Activated naive CD8-positive, alpha-beta T cell treated with anti-CD3 and anti-CD28 coated beads, Interleukin-2, amount 50 U/mL, for 24 hours (primary cell): Measurements from ENCODE around the gene MEPCE.
"Not testable (repeated sequence)": the region's sequence is repeated elsewhere in the genome, so short reads cannot be mapped to it uniquely, and the experiment has no call there.

Source experiments
- ATAC-seq: fragments of 150-1000 bp; cut with Tn5 transposase; one replicate; pipeline ENCODE4 v1.10.0; 2021
- DNase-seq: peaks from one replicate; pipeline ENCODE4 v3.0.0; 2021
- H3K27ac Mint-ChIP-seq: one replicate; pipeline ENCODE4 v1.8.0; 2021; ENCODE audit warnings: mild to moderate bottlenecking, mixed read lengths
- H3K27me3 Mint-ChIP-seq: one replicate; pipeline ENCODE4 v1.8.0; 2021; ENCODE audit warnings: mixed read lengths
- H3K36me3 Mint-ChIP-seq: one replicate; pipeline ENCODE4 v1.8.0; 2021; ENCODE audit warnings: low read depth, mixed read lengths
- H3K4me1 Mint-ChIP-seq: one replicate; pipeline ENCODE4 v1.8.0; 2021; ENCODE audit warnings: mixed read lengths
- H3K4me3 Mint-ChIP-seq: one replicate; pipeline ENCODE4 v1.8.0; 2021; ENCODE audit warnings: mild to moderate bottlenecking, moderate library complexity, mixed read lengths
- H3K9me3 Mint-ChIP-seq: one replicate; pipeline ENCODE4 v1.8.0; 2021; ENCODE audit warnings: mixed read lengths

Gene MEPCE

GRCh38 chr7:100429637-100430492 lies at the start of gene MEPCE:
Gene MEPCE (plus strand): TSS chr7:100429831. CDS start chr7:100430019, 188 bp downstream.
- Mint-ChIP-seq H3K4me1 (peaks cover 61% of the 10 kb centered on the region), H3K27ac (peak within 1 kb of the TSS; percentile 100), H3K4me3 (peak within 1 kb of the TSS; percentile 99), H3K27me3 (peaks cover 10% of the 10 kb centered on the region), H3K9me3 (peaks cover 5% of the 10 kb centered on the region), H3K36me3 (peaks cover 53% of the 10 kb centered on the region)
- peak; percentile 98 for DNase-seq
- peak; percentile 42 for ATAC-seq

- Mint-ChIP-seq H3K36me3 (no peaks in the 10 kb centered on the region), H3K9me3 (no peaks in the 10 kb centered on the region), H3K4me3 (no peak overlapping the region), H3K27ac (no peak overlapping the region), H3K4me1 (peaks cover 14% of the 10 kb centered on the region), H3K27me3 (peaks cover 3% of the 10 kb centered on the region)
- DNase-seq (no peak), ATAC-seq (no peak)
These were observed 49.4 kb upstream of the MEPCE start for GRCh38 chr7:100380196-100380595.

- peaks cover 12% of the 10 kb centered on the region for H3K4me1 Mint-ChIP-seq
- H3K27me3 Mint-ChIP-seq, H3K4me3 Mint-ChIP-seq, ATAC-seq, H3K36me3 Mint-ChIP-seq, DNase-seq, H3K9me3 Mint-ChIP-seq, H3K27ac Mint-ChIP-seq: not testable (repeated sequence)
These were observed 47.9 kb upstream of the MEPCE start for GRCh38 chr7:100381531-100382233.

- peaks cover 12% of the 10 kb centered on the region for H3K4me1 Mint-ChIP-seq
- not testable (repeated sequence) for H3K9me3 Mint-ChIP-seq, H3K36me3 Mint-ChIP-seq, H3K27ac Mint-ChIP-seq, H3K27me3 Mint-ChIP-seq, H3K4me3 Mint-ChIP-seq
- peak; percentile 57 for ATAC-seq
- peak; percentile 12 for DNase-seq
These were observed 47.3 kb upstream of the MEPCE start for GRCh38 chr7:100382234-100382853.

GRCh38 chr7:100384628-100385294 lies 44.9 kb upstream of the MEPCE start:
- no peaks in the 10 kb centered on the region for H3K36me3 Mint-ChIP-seq
- H3K27ac Mint-ChIP-seq = no peak overlapping the region
- no peaks in the 10 kb centered on the region for H3K9me3 Mint-ChIP-seq
- no peak overlapping the region for H3K4me3 Mint-ChIP-seq
- H3K27me3 Mint-ChIP-seq = peaks cover 8% of the 10 kb centered on the region
- H3K4me1 Mint-ChIP-seq = peaks cover 12% of the 10 kb centered on the region
- no peak for ATAC-seq
- DNase-seq = no peak

GRCh38 chr7:100386940-100387339 lies 42.7 kb upstream of the MEPCE start:
- no peak for ATAC-seq
- no peak overlapping the region for H3K4me3 Mint-ChIP-seq
- no peaks in the 10 kb centered on the region for H3K36me3 Mint-ChIP-seq

GRCh38 chr7:100387695-100388094 lies 41.9 kb upstream of the MEPCE start:
- H3K27ac Mint-ChIP-seq = no peak overlapping the region
- no peaks in the 10 kb centered on the region for H3K9me3 Mint-ChIP-seq
- peaks cover 10% of the 10 kb centered on the region for H3K4me1 Mint-ChIP-seq
- no peaks in the 10 kb centered on the region for H3K36me3 Mint-ChIP-seq
- ATAC-seq = no peak
- H3K27me3 Mint-ChIP-seq = peaks cover 15% of the 10 kb centered on the region
- no peak for DNase-seq
- H3K4me3 Mint-ChIP-seq = no peak overlapping the region

More at GRCh38 chr7:100386940-100387339, 42.7 kb upstream of the MEPCE start:
- Mint-ChIP-seq H3K27ac (no peak overlapping the region), H3K9me3 (no peaks in the 10 kb centered on the region), H3K4me1 (peaks cover 12% of the 10 kb centered on the region), H3K27me3 (peaks cover 15% of the 10 kb centered on the region)
- DNase-seq = no peak

- peaks cover 12% of the 10 kb centered on the region for H3K27me3 Mint-ChIP-seq
- ATAC-seq (no peak), DNase-seq (no peak)
- no peaks in the 10 kb centered on the region for H3K36me3 Mint-ChIP-seq
- H3K9me3 Mint-ChIP-seq = no peaks in the 10 kb centered on the region
- H3K27ac Mint-ChIP-seq = no peak overlapping the region
- H3K4me1 Mint-ChIP-seq = peaks cover 4% of the 10 kb centered on the region
- no peak overlapping the region for H3K4me3 Mint-ChIP-seq
These were observed 40.1 kb upstream of the MEPCE start for GRCh38 chr7:100389437-100390088.

GRCh38 chr7:100390286-100391009 lies 39.2 kb upstream of the MEPCE start:
- peaks cover 4% of the 10 kb centered on the region for H3K4me1 Mint-ChIP-seq
- H3K27me3 Mint-ChIP-seq = peaks cover 12% of the 10 kb centered on the region
- no peak overlapping the region for H3K27ac Mint-ChIP-seq
- no peaks in the 10 kb centered on the region for H3K9me3 Mint-ChIP-seq
- no peak overlapping the region for H3K4me3 Mint-ChIP-seq
- ATAC-seq (no peak), DNase-seq (no peak)
- no peaks in the 10 kb centered on the region for H3K36me3 Mint-ChIP-seq

- peaks cover 16% of the 10 kb centered on the region for H3K27me3 Mint-ChIP-seq
- no peak overlapping the region for H3K4me3 Mint-ChIP-seq
- H3K27ac Mint-ChIP-seq = no peak overlapping the region
- peaks cover 29% of the 10 kb centered on the region for H3K4me1 Mint-ChIP-seq
- H3K9me3 Mint-ChIP-seq = no peaks in the 10 kb centered on the region
- H3K36me3 Mint-ChIP-seq = no peaks in the 10 kb centered on the region
- DNase-seq (no peak), ATAC-seq (no peak)
These were observed 36.3 kb upstream of the MEPCE start for GRCh38 chr7:100393233-100393905.

- peaks cover 16% of the 10 kb centered on the region for H3K27me3 Mint-ChIP-seq
- ATAC-seq = no peak
- no peak overlapping the region for H3K4me3 Mint-ChIP-seq
- H3K36me3 Mint-ChIP-seq = no peaks in the 10 kb centered on the region
- peaks cover 32% of the 10 kb centered on the region for H3K4me1 Mint-ChIP-seq
- DNase-seq = no peak
- no peaks in the 10 kb centered on the region for H3K9me3 Mint-ChIP-seq
- no peak overlapping the region for H3K27ac Mint-ChIP-seq
These were observed 35.6 kb upstream of the MEPCE start for GRCh38 chr7:100394077-100394476.

- peak; percentile 46 for DNase-seq
These were observed 33.1 kb upstream of the MEPCE start for GRCh38 chr7:100396421-100396982.

More at GRCh38 chr7:100396421-100396982, 33.1 kb upstream of the MEPCE start:
- no peaks in the 10 kb centered on the region for H3K36me3 Mint-ChIP-seq
- H3K4me1 Mint-ChIP-seq = peaks cover 32% of the 10 kb centered on the region
- peak; percentile 96 for ATAC-seq
- H3K4me3 Mint-ChIP-seq = peak overlapping the region; percentile 54
- H3K27ac Mint-ChIP-seq = peak overlapping the region; percentile 73
- H3K9me3 Mint-ChIP-seq = no peaks in the 10 kb centered on the region
- peaks cover 6% of the 10 kb centered on the region for H3K27me3 Mint-ChIP-seq
